ENCODE results near the gene TBC1D21. TPM values are rescaled to one million over a fixed set of nuclear protein-coding genes. Genes with fewer than 3 reads are reported as not detected.

The TBC1D21 gene
- total and polyA plus RNA-seq, 10 of the 15 experiments (the other 5 are each of a cell fraction or from before 2014, with no cell fraction given), result not detected

GRCh38 chr15:73912030-73912596 lies 38.7 kb downstream of the TBC1D21 start:
- no peak overlapping the region for H3K9ac ChIP-seq (ENCODE audit: control insufficient read depth, insufficient read depth, low read length)
- RAD21 ChIA-PET (ENCODE audit: unreplicated experiment), result no interaction called here
- H3K27me3 ChIP-seq (replicated peaks in 1 of 2; ENCODE audit: control insufficient read depth in 2 of 2, insufficient read depth in 2 of 2, low read length in 1 of 2), result peaks cover 0 to 4% of the 10 kb centered on the region in 2 experiments; a peak in 2 of 4 replicates
- FAIRE-seq (no peak), ATAC-seq (no peak), DNase-seq (ENCODE audit: low read depth, low spot score) (no peak)
- no peaks in the 10 kb centered on the region for H3K79me2 ChIP-seq (ENCODE audit: control insufficient read depth, insufficient read depth, low read length)
- no peak overlapping the region for H3K4me2 ChIP-seq (ENCODE audit: control insufficient read depth, insufficient read depth)
- intact Hi-C loops (cut with micrococcal nuclease; ENCODE audit: unreplicated experiment), result no loop called here
- POLR2A ChIA-PET, result interaction anchor here (0.6 kb wide), 1 partner anchor 491 kb away, joined by 5 read pairs; no protein-coding TSS in a partner anchor
- no peak overlapping the region for H3K27ac ChIP-seq (ENCODE audit: control insufficient read depth, insufficient read depth)
- no peak overlapping the region for H3K4me3 ChIP-seq
- SMC1A ChIA-PET (ENCODE audit: uncharacterized antibody, unreplicated experiment), result no interaction called here
- no peaks in the 10 kb centered on the region for H3K36me3 ChIP-seq (ENCODE audit: control insufficient read depth in 2 of 2, insufficient read depth in 2 of 2, low read length in 1 of 2)
- no TSS peak for BruUV-seq (replicated peaks)
- no peak overlapping the region for H2AFZ ChIP-seq (ENCODE audit: control insufficient read depth, low read depth, low read length)
- H3K4me1 ChIP-seq (ENCODE audit: control insufficient read depth, insufficient read depth, low read length), result no peaks in the 10 kb centered on the region
- WGBS (ENCODE audit: insufficient coverage, insufficient replicate concordance, low lambda C conversion rate, missing lambda C conversion rate), result 45% methylated on average over 7 of the region's 7 CpGs
- no peaks in the 10 kb centered on the region; the same call in 2 of the 3 replicates for H3K9me3 ChIP-seq (replicated peaks; ENCODE audit: control insufficient read depth, insufficient read depth, low read length)
- H4K20me1 ChIP-seq (ENCODE audit: control insufficient read depth, insufficient read depth), result no peaks in the 10 kb centered on the region
- in situ Hi-C loops (cut with MboI), result no loop called here
- TF ChIP-seq RELB (IDR thresholded peaks at IDR 0.05; ENCODE audit: low read depth) (no peak), ESRRA (IDR thresholded peaks at IDR 0.05; ENCODE audit: low read length) (no peak), EP300 (IDR thresholded peaks at IDR 0.05; ENCODE audit: borderline replicate concordance in 1 of 2, control insufficient read depth in 1 of 2, low read depth in 2 of 2, low read length in 2 of 2) (no peak)
- TF ChIP-seq, protein P1, sequence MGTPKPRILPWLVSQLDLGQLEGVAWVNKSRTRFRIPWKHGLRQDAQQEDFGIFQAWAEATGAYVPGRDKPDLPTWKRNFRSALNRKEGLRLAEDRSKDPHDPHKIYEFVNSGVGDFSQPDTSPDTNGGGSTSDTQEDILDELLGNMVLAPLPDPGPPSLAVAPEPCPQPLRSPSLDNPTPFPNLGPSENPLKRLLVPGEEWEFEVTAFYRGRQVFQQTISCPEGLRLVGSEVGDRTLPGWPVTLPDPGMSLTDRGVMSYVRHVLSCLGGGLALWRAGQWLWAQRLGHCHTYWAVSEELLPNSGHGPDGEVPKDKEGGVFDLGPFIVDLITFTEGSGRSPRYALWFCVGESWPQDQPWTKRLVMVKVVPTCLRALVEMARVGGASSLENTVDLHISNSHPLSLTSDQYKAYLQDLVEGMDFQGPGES (IDR thresholded peaks at IDR 0.05), result no peak
- CTCF ChIA-PET, result interaction anchor here (1.0 to 8.8 kb wide), 3 partner anchors 15 to 41 kb away, joined by 3 to 116 read pairs (median 6); partner anchors contain the start of gene TBC1D21
